Subcutaneous abdominal adipose tissue (tissue), 5 donors: Measurements from ENCODE around the gene APOBEC3B.
"Not testable (repeated sequence)": the region's sequence is repeated elsewhere in the genome, so short reads cannot be mapped to it uniquely, and the experiment has no call there.

Experiments
- H3K27ac ChIP-seq: one replicate; pipeline ENCODE4 v1.7.0; 2013; ENCODE audit warnings: low read depth, mild to moderate bottlenecking, inconsistent platforms, low read length, moderate library complexity
- H3K27me3 ChIP-seq, 5 donors: one replicate each; pipeline ENCODE4 v1.7.0; 2013; ENCODE audit warnings: low read length in 5 of 5, inconsistent platforms in 1 of 5; ENCODE audit not compliant: control insufficient read depth in 5 of 5, insufficient read depth in 4 of 5
- H3K36me3 ChIP-seq, 5 donors: one replicate each; pipeline ENCODE4 v1.7.0; 2013; ENCODE audit warnings: low read length in 5 of 5; ENCODE audit not compliant: control insufficient read depth in 5 of 5, insufficient read depth in 5 of 5
- H3K4me1 ChIP-seq, 5 donors: one replicate each; pipeline ENCODE4 v1.7.0; 2013; ENCODE audit warnings: low read length in 5 of 5, mild to moderate bottlenecking in 3 of 5, moderate library complexity in 1 of 5; ENCODE audit not compliant: control insufficient read depth in 5 of 5, insufficient read depth in 5 of 5
- H3K4me3 ChIP-seq, 5 donors: one replicate each; pipeline ENCODE4 v1.7.0; 2013; ENCODE audit warnings: low read length in 5 of 5, low read depth in 1 of 5
- H3K9ac ChIP-seq, 5 donors: one replicate each; pipeline ENCODE4 v1.7.0; 2013; ENCODE audit warnings: low read length in 5 of 5, mild to moderate bottlenecking in 4 of 5, moderate library complexity in 3 of 5
- H3K9me3 ChIP-seq, 5 donors: one replicate each; pipeline ENCODE4 v1.7.0; 2013; ENCODE audit warnings: low read length in 5 of 5; ENCODE audit not compliant: control insufficient read depth in 5 of 5
- donor health status: healthy.
- donor health status: healthy.
- donor health status: healthy.
- donor health status: healthy.
- donor health status: healthy.

The APOBEC3B gene

GRCh38 chr22:38973289-38974169 is 8.6 kb upstream of the APOBEC3B start:
- Histone ChIP-seq H3K36me3 (no peaks in the 10 kb centered on the region), H3K27ac (no peak overlapping the region), H3K4me1 (peaks cover 0 to 4% (median under 1%) of the 10 kb centered on the region in 5 donors), H3K9ac (no peak overlapping the region), H3K27me3 (peaks cover 0 to 13% (median 7%) of the 10 kb centered on the region in 5 donors), H3K4me3 (no peak overlapping the region), H3K9me3 (no peaks in the 10 kb centered on the region)

GRCh38 chr22:38974170-38974825 is 7.8 kb upstream of the APOBEC3B start:
- H3K27ac ChIP-seq = no peak overlapping the region
- no peaks in the 10 kb centered on the region for H3K9me3 ChIP-seq
- H3K27me3 ChIP-seq = peaks cover 0 to 11% (median 7%) of the 10 kb centered on the region in 5 donors
- no peaks in the 10 kb centered on the region for H3K36me3 ChIP-seq
- no peak overlapping the region for H3K4me3 ChIP-seq
- no peak overlapping the region for H3K9ac ChIP-seq
- H3K4me1 ChIP-seq = peaks cover 0 to 3% (median 0%) of the 10 kb centered on the region in 5 donors

GRCh38 chr22:38974826-38975175 is 7.3 kb upstream of the APOBEC3B start:
- Histone ChIP-seq H3K4me3 (no peak overlapping the region), H3K27me3 (peaks cover 0 to 8% (median 7%) of the 10 kb centered on the region in 5 donors), H3K9me3 (no peaks in the 10 kb centered on the region), H3K9ac (no peak overlapping the region), H3K4me1 (peaks cover 0 to 3% (median 0%) of the 10 kb centered on the region in 5 donors), H3K27ac (no peak overlapping the region), H3K36me3 (no peaks in the 10 kb centered on the region)

GRCh38 chr22:38977289-38977688 is 4.9 kb upstream of the APOBEC3B start:
- H3K9ac ChIP-seq, H3K36me3 ChIP-seq, H3K4me3 ChIP-seq, H3K9me3 ChIP-seq, H3K27ac ChIP-seq, H3K27me3 ChIP-seq: not testable (repeated sequence)
- peaks cover 1 to 11% (median 10%) of the 10 kb centered on the region in 5 donors for H3K4me1 ChIP-seq

- H3K36me3 ChIP-seq, H3K27ac ChIP-seq, H3K9me3 ChIP-seq, H3K4me3 ChIP-seq, H3K9ac ChIP-seq, H3K27me3 ChIP-seq: not testable (repeated sequence)
- H3K4me1 ChIP-seq = peaks cover 0 to 17% (median 14%) of the 10 kb centered on the region in 5 donors
These were observed 1.6 kb upstream of the APOBEC3B start for GRCh38 chr22:38980587-38980986.

GRCh38 chr22:38981005-38981991 is 849 bp upstream of the APOBEC3B start:
- Histone ChIP-seq H3K27me3 (no peaks in the 10 kb centered on the region), H3K9me3 (no peaks in the 10 kb centered on the region), H3K27ac (no peak overlapping the region), H3K4me1 (peaks cover 0 to 17% (median 14%) of the 10 kb centered on the region in 5 donors), H3K4me3 (peak overlapping the region; percentile 50 to 79 (median 69)), H3K9ac (peak overlapping the region in 2 of 5 donors; percentile 23 to 52), H3K36me3 (no peaks in the 10 kb centered on the region)

DNA sequence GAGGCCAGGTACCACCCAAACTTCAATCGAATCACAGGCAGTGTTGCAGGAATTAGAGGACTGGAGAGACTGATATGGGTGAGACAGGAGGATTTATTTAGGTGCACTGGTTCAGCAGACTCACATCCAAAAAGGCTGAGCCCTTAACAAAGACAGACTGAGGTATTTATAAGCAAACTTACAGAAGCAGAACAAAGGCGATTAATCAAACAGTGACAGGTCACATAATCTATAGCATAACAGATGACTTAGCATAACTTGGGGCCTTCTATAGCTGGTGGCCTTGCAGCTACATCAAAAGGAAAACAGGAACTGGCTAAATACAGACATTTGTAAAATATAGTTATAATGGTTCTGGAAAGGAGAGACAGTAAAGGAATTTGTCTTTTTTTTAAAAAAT is 2.1 kb downstream of the APOBEC3B start:
- H3K4me3 ChIP-seq = no peak overlapping the region
- H3K27ac ChIP-seq = no peak overlapping the region
- H3K9ac ChIP-seq = no peak overlapping the region
- H3K27me3 ChIP-seq = no peaks in the 10 kb centered on the region
- H3K36me3 ChIP-seq = no peaks in the 10 kb centered on the region
- no peaks in the 10 kb centered on the region for H3K9me3 ChIP-seq
- H3K4me1 ChIP-seq = peaks cover 0 to 17% (median 14%) of the 10 kb centered on the region in 5 donors

GRCh38 chr22:38984784-38985757 is 2.9 kb downstream of the APOBEC3B start:
- not testable (repeated sequence) for H3K9ac ChIP-seq, H3K36me3 ChIP-seq, H3K27me3 ChIP-seq, H3K4me3 ChIP-seq, H3K27ac ChIP-seq, H3K9me3 ChIP-seq
- peaks cover 0 to 17% (median 14%) of the 10 kb centered on the region in 5 donors for H3K4me1 ChIP-seq

DNA sequence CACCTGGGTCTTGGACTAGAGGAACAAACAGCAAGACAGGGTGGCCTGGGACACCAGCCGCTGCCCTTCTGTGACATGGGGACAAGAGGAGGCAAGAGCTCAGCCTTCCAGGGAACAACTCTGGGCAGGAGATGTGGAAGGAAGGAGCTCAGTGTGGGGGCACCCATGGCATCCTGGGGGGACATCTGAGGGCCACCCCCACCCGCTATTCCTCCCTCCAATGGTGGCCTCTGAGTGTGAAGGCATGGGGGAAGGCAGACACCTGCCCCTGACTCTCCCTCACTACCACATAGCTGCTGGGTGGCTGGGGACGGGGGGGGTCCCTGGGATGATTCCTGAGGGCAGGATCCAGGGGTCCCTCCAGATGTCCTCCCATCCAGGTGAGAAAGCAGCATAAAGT is 4.5 kb downstream of the APOBEC3B start:
- Histone ChIP-seq H3K27ac (no peak overlapping the region), H3K4me1 (peaks cover 0 to 12% (median 9%) of the 10 kb centered on the region in 5 donors), H3K27me3 (no peaks in the 10 kb centered on the region), H3K36me3 (no peaks in the 10 kb centered on the region), H3K4me3 (no peak overlapping the region), H3K9me3 (no peaks in the 10 kb centered on the region), H3K9ac (no peak overlapping the region)
